Measurements from ENCODE around the gene KCNIP4.

KCNIP4 gene

GRCh38 chr4:21896767-21897166 lies 51.8 kb downstream of the KCNIP4 start:
- TF ChIP-seq CTCF (IDR thresholded peaks at IDR 0.05; ENCODE audit: borderline replicate concordance, control extremely low read depth, extremely low read depth, insufficient read depth, missing control alignments) = no peak
- in situ Hi-C loops (cut with MboI; ENCODE audit: low sequenced_read_pairs, unreplicated experiment) = no loop called here
- no peak for DNase-seq (ENCODE audit: low spot score)

- in situ Hi-C loops (cut with MboI; ENCODE audit: low sequenced_read_pairs, unreplicated experiment) = no loop called here
- no peak for TF ChIP-seq CTCF (IDR thresholded peaks at IDR 0.05; ENCODE audit: borderline replicate concordance, control extremely low read depth, extremely low read depth, insufficient read depth, missing control alignments)
Observed at GRCh38 chr4:21893136-21893535, 55.4 kb downstream of the KCNIP4 start.

GRCh38 chr4:21890231-21890630 lies 58.3 kb downstream of the KCNIP4 start:
- no peak for TF ChIP-seq CTCF (IDR thresholded peaks at IDR 0.05; ENCODE audit: borderline replicate concordance, control extremely low read depth, extremely low read depth, insufficient read depth, missing control alignments)
- in situ Hi-C loops (cut with MboI; ENCODE audit: low sequenced_read_pairs, unreplicated experiment) = no loop called here
- no peak for DNase-seq (ENCODE audit: low spot score)

More at GRCh38 chr4:21893136-21893535, 55.4 kb downstream of the KCNIP4 start:
- no peak for DNase-seq (ENCODE audit: low spot score)

- DNase-seq (ENCODE audit: low spot score) = no peak
- in situ Hi-C loops (cut with MboI; ENCODE audit: low sequenced_read_pairs, unreplicated experiment) = no loop called here
Observed at GRCh38 chr4:21888195-21888976, 60.2 kb downstream of the KCNIP4 start.

GRCh38 chr4:21887481-21887880 lies 61.1 kb downstream of the KCNIP4 start:
- DNase-seq (ENCODE audit: low spot score) = no peak
- no peak for TF ChIP-seq CTCF (IDR thresholded peaks at IDR 0.05; ENCODE audit: borderline replicate concordance, control extremely low read depth, extremely low read depth, insufficient read depth, missing control alignments)
- in situ Hi-C loops (cut with MboI; ENCODE audit: low sequenced_read_pairs, unreplicated experiment) = no loop called here

More at GRCh38 chr4:21888195-21888976, 60.2 kb downstream of the KCNIP4 start:
- no peak for TF ChIP-seq CTCF (IDR thresholded peaks at IDR 0.05; ENCODE audit: borderline replicate concordance, control extremely low read depth, extremely low read depth, insufficient read depth, missing control alignments)

- no peak for DNase-seq (ENCODE audit: low spot score)
- in situ Hi-C loops (cut with MboI; ENCODE audit: low sequenced_read_pairs, unreplicated experiment) = no loop called here
- TF ChIP-seq CTCF (IDR thresholded peaks at IDR 0.05; ENCODE audit: borderline replicate concordance, control extremely low read depth, extremely low read depth, insufficient read depth, missing control alignments) = no peak
Observed at GRCh38 chr4:21885770-21886169, 62.8 kb downstream of the KCNIP4 start.
